Brain pericyte (primary cell): Measurements from ENCODE around the gene PCCA.
A peak's percentile ranks its signal among the peaks of the same experiment; 100 is the strongest.
"Not testable (repeated sequence)": the region's sequence is repeated elsewhere in the genome, so short reads cannot be mapped to it uniquely, and the experiment has no call there.

ENCODE experiments used
- DNase-seq: peaks from one replicate; pipeline ENCODE4 v3.0.0-alpha.2; 2012; ENCODE audit warnings: low read depth, low spot score

PCCA gene

GRCh38 chr13:100088644-100089464, at the start of gene PCCA:
TSS of gene PCCA (plus strand) at chr13:100089093. CDS start at chr13:100089121, 28 bp downstream.
- peak; percentile 65 for DNase-seq

- no peak for DNase-seq
These were observed 49.2 kb upstream of the PCCA start for GRCh38 chr13:100039740-100040139.

- DNase-seq: no peak
These were observed 48.7 kb upstream of the PCCA start for GRCh38 chr13:100040196-100040595.

- no peak for DNase-seq
These were observed 44.0 kb upstream of the PCCA start for GRCh38 chr13:100044936-100045335.

GRCh38 chr13:100045355-100045754, 43.5 kb upstream of the PCCA start:
- DNase-seq: no peak

- DNase-seq: no peak
These were observed 37.8 kb upstream of the PCCA start for GRCh38 chr13:100051070-100051469.

GRCh38 chr13:100059827-100060226, 29.1 kb upstream of the PCCA start:
- no peak for DNase-seq

GRCh38 chr13:100063333-100063732, 25.6 kb upstream of the PCCA start:
- no peak for DNase-seq

- no peak for DNase-seq
These were observed 25.0 kb upstream of the PCCA start for GRCh38 chr13:100063906-100064305.

GRCh38 chr13:100068133-100068931, 20.6 kb upstream of the PCCA start:
- no peak for DNase-seq

GRCh38 chr13:100069278-100069677, 19.6 kb upstream of the PCCA start:
- DNase-seq: no peak

- no peak for DNase-seq
These were observed 12.9 kb upstream of the PCCA start for GRCh38 chr13:100075700-100076587.

GRCh38 chr13:100079003-100079402, 9.9 kb upstream of the PCCA start:
- not testable (repeated sequence) for DNase-seq

- DNase-seq: not testable (repeated sequence)
These were observed 5.5 kb upstream of the PCCA start for GRCh38 chr13:100083401-100083800.

GRCh38 chr13:100088273-100088643, 635 bp upstream of the PCCA start:
- no peak for DNase-seq

GRCh38 chr13:100089465-100090032, 656 bp downstream of the PCCA start:
- no peak for DNase-seq

GRCh38 chr13:100090861-100091260, 2.0 kb downstream of the PCCA start:
- no peak for DNase-seq

- DNase-seq: no peak
These were observed 2.5 kb downstream of the PCCA start for GRCh38 chr13:100091391-100091790.

GRCh38 chr13:100092273-100092672, 3.4 kb downstream of the PCCA start:
- not testable (repeated sequence) for DNase-seq

- DNase-seq: no peak
These were observed 6.6 kb downstream of the PCCA start for GRCh38 chr13:100095498-100095897.

GRCh38 chr13:100096526-100096925, 7.6 kb downstream of the PCCA start:
- DNase-seq: no peak
